ENCODE measurements around the gene SMIM14.
"Not testable (repeated sequence)": the region's sequence is repeated elsewhere in the genome, so short reads cannot be mapped to it uniquely, and the experiment has no call there.

The SMIM14 gene

GRCh38 chr4:39638354-39639239, at the start of gene SMIM14:
SMIM14 (minus strand) TSS chr4:39638865; CDS start chr4:39605145, 33,720 bp downstream.
- peak; percentile 97 for DNase-seq (ENCODE audit: low read depth)

GRCh38 chr4:39687014-39687413, 48.3 kb upstream of the SMIM14 start:
- DNase-seq (ENCODE audit: low read depth), result no peak

- DNase-seq (ENCODE audit: low read depth), result no peak
Observed at GRCh38 chr4:39685990-39686389, 47.3 kb upstream of the SMIM14 start.

- no peak for DNase-seq (ENCODE audit: low read depth)
Observed at GRCh38 chr4:39682138-39682537, 43.5 kb upstream of the SMIM14 start.

GRCh38 chr4:39681003-39681402, 42.3 kb upstream of the SMIM14 start:
- DNase-seq (ENCODE audit: low read depth), result not testable (repeated sequence)

- DNase-seq (ENCODE audit: low read depth), result not testable (repeated sequence)
Observed at GRCh38 chr4:39675681-39676080, 37.0 kb upstream of the SMIM14 start.

- DNase-seq (ENCODE audit: low read depth), result not testable (repeated sequence)
Observed at GRCh38 chr4:39670296-39670695, 31.6 kb upstream of the SMIM14 start.

- no peak for DNase-seq (ENCODE audit: low read depth)
Observed at GRCh38 chr4:39668887-39669286, 30.2 kb upstream of the SMIM14 start.

GRCh38 chr4:39667706-39668105, 29.0 kb upstream of the SMIM14 start:
- no peak for DNase-seq (ENCODE audit: low read depth)

- peak; percentile 20 for DNase-seq (ENCODE audit: low read depth)
Observed at GRCh38 chr4:39664828-39665731, 26.4 kb upstream of the SMIM14 start.

GRCh38 chr4:39662683-39663082, 24.0 kb upstream of the SMIM14 start:
- no peak for DNase-seq (ENCODE audit: low read depth)

GRCh38 chr4:39660757-39661156, 22.1 kb upstream of the SMIM14 start:
- no peak for DNase-seq (ENCODE audit: low read depth)

GRCh38 chr4:39660045-39660444, 21.4 kb upstream of the SMIM14 start:
- no peak for DNase-seq (ENCODE audit: low read depth)

GRCh38 chr4:39658756-39659155, 20.1 kb upstream of the SMIM14 start:
- DNase-seq (ENCODE audit: low read depth), result no peak

GRCh38 chr4:39657465-39657864, 18.8 kb upstream of the SMIM14 start:
- no peak for DNase-seq (ENCODE audit: low read depth)

- DNase-seq (ENCODE audit: low read depth), result not testable (repeated sequence)
Observed at GRCh38 chr4:39656638-39657037, 18.0 kb upstream of the SMIM14 start.

GRCh38 chr4:39655876-39656275, 17.2 kb upstream of the SMIM14 start:
- DNase-seq (ENCODE audit: low read depth), result no peak

GRCh38 chr4:39655211-39655610, 16.5 kb upstream of the SMIM14 start:
- no peak for DNase-seq (ENCODE audit: low read depth)

GRCh38 chr4:39651586-39651985, 12.9 kb upstream of the SMIM14 start:
- not testable (repeated sequence) for DNase-seq (ENCODE audit: low read depth)

- no peak for DNase-seq (ENCODE audit: low read depth)
Observed at GRCh38 chr4:39649639-39650265, 11.1 kb upstream of the SMIM14 start.

- DNase-seq (ENCODE audit: low read depth), result no peak
Observed at GRCh38 chr4:39648827-39649558, 10.3 kb upstream of the SMIM14 start.

- no peak for DNase-seq (ENCODE audit: low read depth)
Observed at GRCh38 chr4:39648213-39648612, 9.5 kb upstream of the SMIM14 start.

Data from GM04504 (cell line).